K562 (cell line): Measurements from ENCODE around the gene LCN15. TPM values are rescaled to one million over a fixed set of nuclear protein-coding genes. Genes with fewer than 3 reads are reported as not detected.

Experiments used
- BRCA1 ChIP-seq, 2 experiments: fragments of 450-650 bp in 1 of 2; sonication (generic) in 1 of 2; formaldehyde crosslinking in 1 of 2; IDR thresholded peaks; 2 replicates each; pipeline versions ENCODE4 v1.5.0 to v1.6.1; 2017 to 2020; ENCODE audit warnings: mild to moderate bottlenecking in 1 of 2, missing genetic modification reagents in 1 of 2
- CBFA2T3 ChIP-seq: fragments of 450-650 bp; IDR thresholded peaks from 2 replicates; pipeline ENCODE4 v1.6.1; 2017
- CTCF ChIP-seq, 3 experiments: IDR thresholded peaks in 2 of 3; conservative IDR thresholded peaks in 1 of 3; 2 replicates each; pipeline ENCODE4 v1.5.1; 2011 to 2012; ENCODE audit warnings: low read length in 3 of 3, mild to moderate bottlenecking in 3 of 3, control low read depth in 2 of 3, improper control_type of control experiment in 1 of 3, inconsistent platforms in 1 of 3, low read depth in 1 of 3, mixed read lengths in 1 of 3, moderate library complexity in 1 of 3; ENCODE audit not compliant: insufficient read depth in 2 of 3
- EP400 ChIP-seq: fragments of 450-650 bp; IDR thresholded peaks from 2 replicates; pipeline ENCODE4 v1.6.1; 2017; ENCODE audit warnings: antibody characterized with exemption, mild to moderate bottlenecking, moderate library complexity
- FUS ChIP-seq: fragments of 200-400 bp; formaldehyde crosslinking; optimal IDR thresholded peaks from 2 replicates; pipeline ENCODE3; 2017; ENCODE audit warnings: low read depth, low read length
- GATAD2B ChIP-seq: fragments of 450-650 bp; IDR thresholded peaks from 2 replicates; pipeline ENCODE4 v1.6.1; 2017; ENCODE audit warnings: mild to moderate bottlenecking, borderline replicate concordance
- HDAC2 ChIP-seq: fragments of 450-650 bp; IDR thresholded peaks from 2 replicates; pipeline ENCODE4 v1.6.1; 2016; ENCODE audit warnings: mild to moderate bottlenecking
- HSF4 ChIP-seq: fragments of 250-450 bp; sonication (Bioruptor Pico); IDR thresholded peaks from 2 replicates; pipeline ENCODE4 v2.1.2; 2022; ENCODE audit warnings: mild to moderate bottlenecking, moderate library complexity, borderline replicate concordance
- NR2C2 ChIP-seq, 2 experiments: fragments of 200-800 bp in 1 of 2; sonication (Bioruptor generic) in 1 of 2; sonication (generic) in 1 of 2; formaldehyde crosslinking in 1 of 2; IDR thresholded peaks; 2 replicates each; pipeline versions ENCODE4 v1.6.1 to v1.8.0; 2016 to 2022; ENCODE audit warnings: mild to moderate bottlenecking in 1 of 2, missing compliant biosample characterization in 1 of 2, missing genetic modification characterization in 1 of 2, missing genetic modification reagents in 1 of 2
- RBM39 ChIP-seq: fragments of 200-400 bp; formaldehyde crosslinking; optimal IDR thresholded peaks from 2 replicates; pipeline ENCODE3; 2018; ENCODE audit warnings: low read depth, low read length
- RCOR1 ChIP-seq, 2 experiments: IDR thresholded peaks; 2 replicates each; pipeline ENCODE4 v1.6.1; 2012; ENCODE audit warnings: low read depth in 2 of 2, low read length in 2 of 2, borderline replicate concordance in 1 of 2, improper control_type of control experiment in 1 of 2
- SRSF3 ChIP-seq: fragments of 200-400 bp; formaldehyde crosslinking; IDR thresholded peaks from 2 replicates; pipeline ENCODE4 v1.6.1; 2016; ENCODE audit warnings: mild to moderate bottlenecking, low read length, moderate library complexity; ENCODE audit not compliant: insufficient read depth
- TCF3 ChIP-seq: sonication (generic); formaldehyde crosslinking; IDR thresholded peaks from 2 replicates; pipeline ENCODE4 v1.4.0; 2020; ENCODE audit warnings: mild to moderate bottlenecking, missing genetic modification reagents
- TOE1 ChIP-seq, 2 experiments: fragments of 450-650 bp in 1 of 2; sonication (generic) in 1 of 2; formaldehyde crosslinking in 1 of 2; IDR thresholded peaks; 2 replicates each; pipeline versions ENCODE4 v1.7.1 to v1.8.0; 2016 to 2022; ENCODE audit warnings: borderline replicate concordance in 2 of 2, mild to moderate bottlenecking in 2 of 2, antibody characterized with exemption in 1 of 2, inconsistent platforms in 1 of 2, low read depth in 1 of 2, missing genetic modification reagents in 1 of 2, moderate library complexity in 1 of 2
- TRIM28 ChIP-seq: fragments of 450-650 bp; IDR thresholded peaks from 2 replicates; pipeline ENCODE4 v1.6.1; 2017
- ZMIZ1 ChIP-seq, 2 experiments: fragments of 150-350 bp in 1 of 2; IDR thresholded peaks; 2 replicates each; pipeline ENCODE4 v1.6.1; 2012 to 2016; ENCODE audit warnings: low read depth in 2 of 2, low read length in 2 of 2, mild to moderate bottlenecking in 1 of 2, moderate library complexity in 1 of 2
- ZNF23 ChIP-seq: fragments of 250-450 bp; sonication (Bioruptor Pico); IDR thresholded peaks from 2 replicates; pipeline ENCODE4 v1.4.0; 2020; ENCODE audit warnings: mild to moderate bottlenecking
- ZNF449 ChIP-seq: fragments of 250-450 bp; sonication (Bioruptor Pico); IDR thresholded peaks from 2 replicates; pipeline ENCODE4 v1.8.0; 2022; ENCODE audit warnings: moderate library complexity, mild to moderate bottlenecking, inconsistent platforms
- ZNF507 ChIP-seq: conservative IDR thresholded peaks from 2 replicates; pipeline ENCODE4 v1.6.1; 2017; ENCODE audit warnings: missing genetic modification characterization, missing compliant biosample characterization
- polyA plus RNA-seq, 8 experiments: library from polyadenylated mRNA; depleted of rRNA in 4 of 8; stranded (reverse) in 5 of 8; unstranded in 3 of 8; fragments of >200 nt; fragmentation: Nextera tagmentation in 2 of 8; fragmentation: Illumina TruSeq in 1 of 8; extraction: Ambion mirVana in 2 of 8; extraction: Trizol in 1 of 8; gene quantifications; 2 replicates each; pipeline versions ENCODE4 v1.2.1 to v1.2.3, GENCODE V29; 2011 to 2014; ENCODE audit warnings: inconsistent platforms in 1 of 8, missing spikeins in 1 of 8
- total RNA-seq, 7 experiments: library from RNA; depleted of rRNA in 6 of 7; stranded (reverse); fragments of >200 nt in 6 of 7; fragmentation: Illumina TruSeq in 2 of 7; extraction: Trizol in 2 of 7; gene quantifications; 2 replicates each; pipeline versions ENCODE4 v1.2.1 to v1.2.3, GENCODE V29; 2011 to 2021; ENCODE audit warnings: low replicate concordance in 1 of 7

Gene LCN15
- total and polyA plus RNA-seq, 9 of the 15 experiments (the other 6 are each of a cell fraction or from before 2014, with no cell fraction given): 0.66 TPM; not detected in 8

- TF ChIP-seq ZMIZ1 (IDR thresholded peaks at IDR 0.05; ENCODE audit: low read depth in 2 of 2, low read length in 2 of 2): no peak
- TF ChIP-seq FUS: no peak
- TF ChIP-seq HDAC2: peak; percentile 70
- no peak for TF ChIP-seq HSF4 (CRISPR knock-in tag)
- TF ChIP-seq CTCF (IDR thresholded peaks at IDR 0.05 in 2 of 3, conservative IDR thresholded peaks at IDR 0.05 in 1 of 3; ENCODE audit: insufficient read depth in 2 of 3, low read depth in 1 of 3, low read length in 3 of 3): peak; percentile 89 to 97 (median 97)
- no peak for TF ChIP-seq ZNF507 (tag)
- no peak for TF ChIP-seq SRSF3
- no peak for TF ChIP-seq NR2C2 (CRISPR knock-in tag; IDR thresholded peaks at IDR 0.05)
- TF ChIP-seq NR2C2 (tag; IDR thresholded peaks at IDR 0.05): no peak
- TF ChIP-seq EP400: no peak
- peak; percentile 44 for TF ChIP-seq CBFA2T3
- 0 out of 2 replicates have a peak, but pooled peaks have one; percentile 15 for TF ChIP-seq GATAD2B
- TF ChIP-seq TRIM28: 0 out of 2 replicates have a peak, but pooled peaks have one; percentile 38
- peak; percentile 34; the same call in 1 of the 2 replicates for TF ChIP-seq TCF3 (CRISPR knock-in tag)
- no peak for TF ChIP-seq ZNF449 (CRISPR knock-in tag)
- peak; percentile 65; the same call in 1 of the 2 replicates for TF ChIP-seq ZNF23 (CRISPR knock-in tag)
- TF ChIP-seq BRCA1 (IDR thresholded peaks at IDR 0.05): no peak
- no peak for TF ChIP-seq BRCA1 (CRISPR knock-in tag; IDR thresholded peaks at IDR 0.05)
- TF ChIP-seq TOE1 (IDR thresholded peaks at IDR 0.05; ENCODE audit: borderline replicate concordance): 0 out of 2 replicates have a peak, but pooled peaks have one; percentile 15
- no peak for TF ChIP-seq TOE1 (CRISPR knock-in tag; IDR thresholded peaks at IDR 0.05; ENCODE audit: borderline replicate concordance, low read depth)
- TF ChIP-seq RBM39: no peak
- TF ChIP-seq RCOR1 (IDR thresholded peaks at IDR 0.05; ENCODE audit: borderline replicate concordance in 1 of 2, low read depth in 2 of 2, low read length in 2 of 2): peak in 1 of 2 experiments; percentile 63; a peak in 1 of 4 replicates
Observed at GRCh38 chr9:136787690-136788400, 23.5 kb upstream of the LCN15 start (continued).
